Mesenteric fat pad (tissue), 1 donor: ENCODE data around the gene TINAGL1. TPM values are rescaled to one million over a fixed set of nuclear protein-coding genes. Genes with fewer than 3 reads are reported as not detected.

ENCODE experiments used
- DNase-seq: peaks from one replicate; pipeline ENCODE4 v3.0.0-alpha.2; 2020; ENCODE audit warnings: low spot score
- total RNA-seq: library from RNA; stranded (reverse); fragmentation: NEBNext Ultra II Directional; extraction: Animal tissue kit (Norgen Biotek cat#: 25700); gene quantifications from one replicate; pipeline ENCODE4 v1.2.1, GENCODE V29; 2021
- donor health status: DM: yes; HTN: yes; CAD: no.

The TINAGL1 gene
- total RNA-seq, 1 donor from 2014 or later, result 154 TPM

- no peak for DNase-seq
Observed at GRCh38 chr1:31626223-31627207, 50.2 kb downstream of the TINAGL1 start.

GRCh38 chr1:31627301-31627929, 51.1 kb downstream of the TINAGL1 start:
- DNase-seq, result no peak

GRCh38 chr1:31627930-31628559, 51.7 kb downstream of the TINAGL1 start:
- no peak for DNase-seq

GRCh38 chr1:31628931-31629556, 52.7 kb downstream of the TINAGL1 start:
- DNase-seq, result no peak

GRCh38 chr1:31632649-31633048, 56.3 kb downstream of the TINAGL1 start:
- DNase-seq, result no peak

GRCh38 chr1:31633117-31633516, 56.8 kb downstream of the TINAGL1 start:
- DNase-seq, result no peak

Other genes starting within 250 kb of the TINAGL1 start
- 9.1 TPM for gene FABP3, start 203.4 kb upstream of the TINAGL1 start, total RNA-seq
- 10.0 TPM for gene SERINC2, start 163.3 kb upstream of the TINAGL1 start, total RNA-seq
- gene HCRTR1, start 41.2 kb downstream of the TINAGL1 start, total RNA-seq, result 0.39 TPM
- gene PEF1, start 68.4 kb downstream of the TINAGL1 start, total RNA-seq, result 47.9 TPM
- 38.9 TPM for gene COL16A1, start 127.5 kb downstream of the TINAGL1 start, total RNA-seq
- gene ADGRB2, start 187.8 kb downstream of the TINAGL1 start, total RNA-seq, result 3.9 TPM
- gene SPOCD1, start 239.5 kb downstream of the TINAGL1 start, total RNA-seq, result 9.5 TPM